ENCODE results near the gene AAK1.
A peak's percentile ranks its signal among the peaks of the same experiment; 100 is the strongest.
"Not testable (repeated sequence)": the region's sequence is repeated elsewhere in the genome, so short reads cannot be mapped to it uniquely, and the experiment has no call there.

AAK1 gene

GRCh38 chr2:69625078-69625795 is 18.3 kb downstream of the AAK1 start:
- ATAC-seq (replicated peaks) (no peak), DNase-seq (no peak)
- Mint-ChIP-seq H3K4me1 (no peaks in the 10 kb centered on the region), H3K9me3 (peaks cover 0 to 1% of the 10 kb centered on the region in 2 donors), H3K27ac (no peak overlapping the region), H3K27me3 (peaks cover 0 to 3% of the 10 kb centered on the region in 2 donors), H3K4me3 (no peak overlapping the region), H3K36me3 (peaks cover 0 to 4% of the 10 kb centered on the region in 2 donors)

- H3K36me3 Mint-ChIP-seq = peaks cover 0 to 4% of the 10 kb centered on the region in 2 donors
- ATAC-seq (replicated peaks) = no peak
- H3K4me3 Mint-ChIP-seq = no peak overlapping the region
- no peak for DNase-seq
- no peak overlapping the region for H3K27ac Mint-ChIP-seq
- H3K4me1 Mint-ChIP-seq = no peaks in the 10 kb centered on the region
- H3K9me3 Mint-ChIP-seq = peaks cover 0 to 1% of the 10 kb centered on the region in 2 donors
- H3K27me3 Mint-ChIP-seq = peaks cover 0 to 3% of the 10 kb centered on the region in 2 donors
Observed at GRCh38 chr2:69624611-69625010, 18.9 kb downstream of the AAK1 start.

GRCh38 chr2:69624131-69624530 is 19.4 kb downstream of the AAK1 start:
- Mint-ChIP-seq H3K27me3 (peaks cover 0 to 3% of the 10 kb centered on the region in 2 donors), H3K27ac (no peak overlapping the region), H3K36me3 (peaks cover 0 to 4% of the 10 kb centered on the region in 2 donors), H3K4me3 (no peak overlapping the region), H3K9me3 (peaks cover 0 to 1% of the 10 kb centered on the region in 2 donors), H3K4me1 (no peaks in the 10 kb centered on the region)
- DNase-seq = no peak
- no peak for ATAC-seq (replicated peaks)

- ATAC-seq (replicated peaks) (no peak), DNase-seq (no peak)
- Mint-ChIP-seq H3K4me3 (no peak overlapping the region), H3K27ac (no peak overlapping the region), H3K27me3 (peaks cover 0 to 3% of the 10 kb centered on the region in 2 donors), H3K9me3 (peaks cover 0 to 1% of the 10 kb centered on the region in 2 donors), H3K36me3 (peaks cover 0 to 4% of the 10 kb centered on the region in 2 donors), H3K4me1 (no peaks in the 10 kb centered on the region)
Observed at GRCh38 chr2:69623236-69623635, 20.3 kb downstream of the AAK1 start.

- H3K27me3 Mint-ChIP-seq; H3K9me3 Mint-ChIP-seq; ATAC-seq (replicated peaks); DNase-seq; H3K4me3 Mint-ChIP-seq; H3K27ac Mint-ChIP-seq; H3K4me1 Mint-ChIP-seq; H3K36me3 Mint-ChIP-seq: not testable (repeated sequence)
Observed at GRCh38 chr2:69622805-69623204, 20.7 kb downstream of the AAK1 start.

- not testable (repeated sequence) for H3K36me3 Mint-ChIP-seq; ATAC-seq (replicated peaks); H3K4me1 Mint-ChIP-seq; DNase-seq; H3K9me3 Mint-ChIP-seq; H3K27me3 Mint-ChIP-seq; H3K27ac Mint-ChIP-seq; H3K4me3 Mint-ChIP-seq
Observed at GRCh38 chr2:69622017-69622540, 21.5 kb downstream of the AAK1 start.

GRCh38 chr2:69621440-69621839 is 22.1 kb downstream of the AAK1 start:
- H3K27me3 Mint-ChIP-seq = peaks cover 0 to 3% of the 10 kb centered on the region in 2 donors
- no peak for ATAC-seq (replicated peaks)
- H3K27ac Mint-ChIP-seq = no peak overlapping the region
- no peak for DNase-seq
- peaks cover 0 to 1% of the 10 kb centered on the region in 2 donors for H3K9me3 Mint-ChIP-seq
- peaks cover 5 to 6% of the 10 kb centered on the region in 2 donors for H3K4me1 Mint-ChIP-seq
- H3K36me3 Mint-ChIP-seq = peaks cover 0 to 4% of the 10 kb centered on the region in 2 donors
- H3K4me3 Mint-ChIP-seq = no peak overlapping the region

GRCh38 chr2:69620870-69621269 is 22.7 kb downstream of the AAK1 start:
- ATAC-seq (replicated peaks) (no peak), DNase-seq (no peak)
- peaks cover 5 to 8% of the 10 kb centered on the region in 2 donors for H3K4me1 Mint-ChIP-seq
- H3K9me3 Mint-ChIP-seq = peaks cover 0 to 1% of the 10 kb centered on the region in 2 donors
- no peak overlapping the region for H3K27ac Mint-ChIP-seq
- H3K27me3 Mint-ChIP-seq = peaks cover 0 to 3% of the 10 kb centered on the region in 2 donors
- peaks cover 0 to 4% of the 10 kb centered on the region in 2 donors for H3K36me3 Mint-ChIP-seq
- H3K4me3 Mint-ChIP-seq = no peak overlapping the region

GRCh38 chr2:69619725-69620124 is 23.8 kb downstream of the AAK1 start:
- peak in 1 of 2 donors; percentile 16 for ATAC-seq (replicated peaks)
- H3K4me3 Mint-ChIP-seq = no peak overlapping the region
- peaks cover 0 to 4% of the 10 kb centered on the region in 2 donors for H3K36me3 Mint-ChIP-seq
- H3K27me3 Mint-ChIP-seq = peaks cover 0 to 3% of the 10 kb centered on the region in 2 donors
- H3K27ac Mint-ChIP-seq = no peak overlapping the region
- H3K9me3 Mint-ChIP-seq = peaks cover 0 to 1% of the 10 kb centered on the region in 2 donors
- no peak for DNase-seq
- H3K4me1 Mint-ChIP-seq = peaks cover 5 to 8% of the 10 kb centered on the region in 2 donors

GRCh38 chr2:69618362-69618761 is 25.2 kb downstream of the AAK1 start:
- H3K9me3 Mint-ChIP-seq = peaks cover 0 to 3% of the 10 kb centered on the region in 2 donors
- H3K4me3 Mint-ChIP-seq = no peak overlapping the region
- ATAC-seq (replicated peaks) = no peak

GRCh38 chr2:69617744-69618143 is 25.8 kb downstream of the AAK1 start:
- ATAC-seq (replicated peaks) (no peak), DNase-seq (no peak)
- H3K36me3 Mint-ChIP-seq = peaks cover 0 to 4% of the 10 kb centered on the region in 2 donors
- no peak overlapping the region for H3K27ac Mint-ChIP-seq
- peaks cover 0 to 3% of the 10 kb centered on the region in 2 donors for H3K9me3 Mint-ChIP-seq
- H3K4me1 Mint-ChIP-seq = peaks cover 5 to 8% of the 10 kb centered on the region in 2 donors
- peaks cover 0 to 3% of the 10 kb centered on the region in 2 donors for H3K27me3 Mint-ChIP-seq
- H3K4me3 Mint-ChIP-seq = no peak overlapping the region

More at GRCh38 chr2:69618362-69618761, 25.2 kb downstream of the AAK1 start:
- Mint-ChIP-seq H3K27me3 (peaks cover 0 to 3% of the 10 kb centered on the region in 2 donors), H3K4me1 (peaks cover 5 to 8% of the 10 kb centered on the region in 2 donors), H3K27ac (no peak overlapping the region), H3K36me3 (peaks cover 0 to 8% of the 10 kb centered on the region in 2 donors)
- DNase-seq = no peak

GRCh38 chr2:69616755-69617154 is 26.8 kb downstream of the AAK1 start:
- Mint-ChIP-seq H3K4me3 (no peak overlapping the region), H3K36me3 (peaks cover 1 to 4% of the 10 kb centered on the region in 2 donors), H3K9me3 (peaks cover 0 to 3% of the 10 kb centered on the region in 2 donors), H3K27me3 (peaks cover 0 to 3% of the 10 kb centered on the region in 2 donors), H3K4me1 (peaks cover 5 to 8% of the 10 kb centered on the region in 2 donors), H3K27ac (no peak overlapping the region)
- peak; percentile 40 for DNase-seq
- ATAC-seq (replicated peaks) = peak; percentile 91 to 97

GRCh38 chr2:69615969-69616368 is 27.6 kb downstream of the AAK1 start:
- H3K27ac Mint-ChIP-seq = no peak overlapping the region
- ATAC-seq (replicated peaks) = no peak

GRCh38 chr2:69615078-69615625 is 28.4 kb downstream of the AAK1 start:
- DNase-seq (no peak), ATAC-seq (replicated peaks) (no peak)
- H3K36me3 Mint-ChIP-seq = peaks cover 3 to 7% of the 10 kb centered on the region in 2 donors
- H3K9me3 Mint-ChIP-seq = peaks cover 1 to 5% of the 10 kb centered on the region in 2 donors
- H3K4me3 Mint-ChIP-seq = no peak overlapping the region
- peaks cover 5 to 8% of the 10 kb centered on the region in 2 donors for H3K4me1 Mint-ChIP-seq
- H3K27me3 Mint-ChIP-seq = no peaks in the 10 kb centered on the region
- no peak overlapping the region for H3K27ac Mint-ChIP-seq

More at GRCh38 chr2:69615969-69616368, 27.6 kb downstream of the AAK1 start:
- no peak for DNase-seq
- H3K9me3 Mint-ChIP-seq = peaks cover 1 to 3% of the 10 kb centered on the region in 2 donors
- no peak overlapping the region for H3K4me3 Mint-ChIP-seq
- H3K36me3 Mint-ChIP-seq = peaks cover 3 to 7% of the 10 kb centered on the region in 2 donors
- no peaks in the 10 kb centered on the region for H3K27me3 Mint-ChIP-seq
- peaks cover 5 to 8% of the 10 kb centered on the region in 2 donors for H3K4me1 Mint-ChIP-seq
